ENCODE measurements around the gene RFX8. TPM values are rescaled to one million over a fixed set of nuclear protein-coding genes. Genes with fewer than 3 reads are reported as not detected.

Gene RFX8
- total RNA-seq, 1 donor from 2014 or later: not detected

- Histone ChIP-seq H3K4me1 (no peaks in the 10 kb centered on the region), H3K27ac (no peak overlapping the region), H3K9me3 (no peaks in the 10 kb centered on the region), H3K4me3 (no peak overlapping the region), H3K27me3 (ENCODE audit: low read depth) (no peaks in the 10 kb centered on the region), H3K36me3 (no peaks in the 10 kb centered on the region)
- intact Hi-C loops (cut with DNase I): no loop called here
- DNase-seq: no peak
- no peak for TF ChIP-seq CTCF (IDR thresholded peaks at IDR 0.05)
- no peak for ATAC-seq
These were observed 112.1 kb downstream of the RFX8 start for GRCh38 chr2:101362777-101363176.

DNA sequence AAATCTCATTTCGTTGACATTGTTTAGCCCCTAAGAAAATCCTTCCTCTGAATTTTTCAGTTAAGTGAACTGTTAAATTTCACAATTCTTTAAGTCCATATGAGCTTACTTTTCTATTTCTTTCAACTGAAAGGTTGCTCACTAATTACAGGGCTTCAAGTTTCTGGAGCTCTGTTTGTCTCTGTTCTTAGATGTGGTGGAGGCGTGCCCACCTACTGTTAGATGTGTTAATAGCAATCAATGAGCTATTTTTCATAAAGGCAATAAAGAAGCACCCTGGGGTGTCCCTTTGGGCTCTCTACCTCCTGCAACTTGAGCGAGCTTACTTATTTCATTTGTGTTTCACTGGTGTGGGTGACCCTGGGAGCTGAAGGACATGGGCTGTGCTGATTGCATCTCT lies 112.6 kb downstream of the RFX8 start:
- no peak overlapping the region for H3K27ac ChIP-seq
- H3K27me3 ChIP-seq (ENCODE audit: low read depth): no peaks in the 10 kb centered on the region
- ATAC-seq (no peak), DNase-seq (no peak)
- H3K36me3 ChIP-seq: no peaks in the 10 kb centered on the region
- intact Hi-C loops (cut with DNase I): no loop called here
- no peaks in the 10 kb centered on the region for H3K9me3 ChIP-seq
- H3K4me1 ChIP-seq: no peaks in the 10 kb centered on the region
- H3K4me3 ChIP-seq: no peak overlapping the region
- no peak for TF ChIP-seq CTCF (IDR thresholded peaks at IDR 0.05)

DNA sequence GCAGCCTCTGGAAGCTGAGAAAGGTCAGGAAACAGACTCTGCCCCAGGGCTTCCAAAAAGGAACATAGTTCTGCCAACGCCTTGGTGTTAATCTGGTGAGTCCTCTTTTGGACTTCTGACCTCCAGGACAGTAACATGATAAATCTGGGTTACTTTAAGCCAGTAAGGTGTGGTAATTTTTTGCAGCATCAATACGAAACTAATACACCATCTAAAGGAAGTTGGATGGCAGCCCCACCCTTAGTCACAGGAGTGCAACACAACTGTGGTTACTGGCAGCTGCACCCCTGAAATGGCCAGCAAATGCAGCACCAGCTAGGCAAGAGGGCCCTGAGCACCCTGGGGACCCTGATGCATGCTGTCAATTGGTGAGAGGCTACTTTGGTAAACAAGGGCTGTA lies 113.4 kb downstream of the RFX8 start:
- Histone ChIP-seq H3K4me3 (no peak overlapping the region), H3K4me1 (no peaks in the 10 kb centered on the region), H3K27me3 (ENCODE audit: low read depth) (no peaks in the 10 kb centered on the region), H3K36me3 (no peaks in the 10 kb centered on the region), H3K27ac (no peak overlapping the region), H3K9me3 (no peaks in the 10 kb centered on the region)
- ATAC-seq (peak; percentile 48 to 64), DNase-seq (no peak)
- intact Hi-C loops (cut with DNase I): no loop called here
- TF ChIP-seq CTCF (IDR thresholded peaks at IDR 0.05): no peak

GRCh38 chr2:101361121-101361520 lies 113.8 kb downstream of the RFX8 start:
- Histone ChIP-seq H3K4me3 (no peak overlapping the region), H3K9me3 (no peaks in the 10 kb centered on the region), H3K4me1 (no peaks in the 10 kb centered on the region), H3K27ac (no peak overlapping the region), H3K36me3 (no peaks in the 10 kb centered on the region), H3K27me3 (ENCODE audit: low read depth) (no peaks in the 10 kb centered on the region)
- TF ChIP-seq CTCF (IDR thresholded peaks at IDR 0.05): no peak
- ATAC-seq (peak in 1 of 2 donors; percentile 68), DNase-seq (no peak)
- intact Hi-C loops (cut with DNase I): no loop called here

GRCh38 chr2:101360232-101360631 lies 114.7 kb downstream of the RFX8 start:
- DNase-seq (no peak), ATAC-seq (no peak)
- Histone ChIP-seq H3K27me3 (ENCODE audit: low read depth) (no peaks in the 10 kb centered on the region), H3K36me3 (no peaks in the 10 kb centered on the region), H3K4me3 (no peak overlapping the region), H3K4me1 (no peaks in the 10 kb centered on the region), H3K9me3 (no peaks in the 10 kb centered on the region), H3K27ac (no peak overlapping the region)
- no peak for TF ChIP-seq CTCF (IDR thresholded peaks at IDR 0.05)
- intact Hi-C loops (cut with DNase I): no loop called here

DNA sequence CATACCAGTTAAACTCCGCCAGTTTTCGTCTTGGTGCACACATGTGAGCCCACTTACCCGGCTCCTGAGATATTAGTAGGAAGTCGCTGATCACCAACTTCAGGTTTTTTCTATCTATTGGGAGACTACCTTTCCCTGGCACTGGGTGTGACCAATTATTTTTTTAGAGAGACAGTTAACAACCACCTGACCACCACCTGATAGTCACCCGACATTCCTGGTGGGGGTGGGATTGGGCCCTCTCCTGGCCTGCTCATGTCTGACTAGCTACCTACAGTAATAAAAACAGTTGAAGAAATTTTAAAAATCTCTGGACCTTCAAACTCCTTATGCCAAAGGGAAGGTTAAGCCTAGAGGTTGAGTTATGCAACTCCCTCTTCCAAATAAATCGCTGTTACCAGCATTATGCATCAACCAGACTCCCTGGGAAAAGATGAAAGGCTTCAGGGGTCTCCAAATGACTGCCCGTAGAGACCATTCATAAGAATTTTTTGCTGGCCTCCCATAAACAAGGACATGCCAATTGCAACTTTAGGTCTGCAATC lies 115.4 kb downstream of the RFX8 start:
- no peak for ATAC-seq

More for the DNA sequence above, 115.4 kb downstream of the RFX8 start:
- no peaks in the 10 kb centered on the region for H3K27me3 ChIP-seq (ENCODE audit: low read depth)
- H3K9me3 ChIP-seq: no peaks in the 10 kb centered on the region
- no peak overlapping the region for H3K4me3 ChIP-seq
- no peak for TF ChIP-seq CTCF (IDR thresholded peaks at IDR 0.05)
- no peak overlapping the region for H3K27ac ChIP-seq
- DNase-seq: no peak
- no peaks in the 10 kb centered on the region for H3K36me3 ChIP-seq
- intact Hi-C loops (cut with DNase I): no loop called here
- H3K4me1 ChIP-seq: no peaks in the 10 kb centered on the region
